H1 (cell line): ENCODE measurements around the gene RRBP1. TPM values are rescaled to one million over a fixed set of nuclear protein-coding genes. Genes with fewer than 3 reads are reported as not detected.
A peak's percentile ranks its signal among the peaks of the same experiment; 100 is the strongest.

ENCODE experiments used
- CBX5 ChIP-seq: fragments of 300-800, 300-1000 bp; sonication (generic); IDR thresholded peaks from 2 replicates; pipeline ENCODE4 v1.7.1; 2016; ENCODE audit warnings: antibody characterized with exemption, low read length, low read depth
- CBX8 ChIP-seq: fragments of 300-800, 300-1000 bp; sonication (generic); IDR thresholded peaks from 2 replicates; pipeline ENCODE4 v1.7.1; 2016; ENCODE audit warnings: low read depth, low read length, borderline replicate concordance
- EP300 ChIP-seq, 2 experiments: IDR thresholded peaks; 1 replicate in 1 of 2; 2 replicates in 1 of 2; pipeline ENCODE4 v1.6.1; 2011 to 2012; ENCODE audit warnings: low read depth in 2 of 2, low read length in 2 of 2, mild to moderate bottlenecking in 2 of 2, borderline replicate concordance in 1 of 2, inconsistent platforms in 1 of 2, moderate library complexity in 1 of 2
- JUND ChIP-seq: IDR thresholded peaks from 2 replicates; pipeline ENCODE4 v1.6.1; 2011; ENCODE audit warnings: mild to moderate bottlenecking, improper control_type of control experiment, low read length
- MAFK ChIP-seq: IDR thresholded peaks from 2 replicates; pipeline ENCODE4 v1.6.1; 2012; ENCODE audit warnings: low read depth, mild to moderate bottlenecking, improper control_type of control experiment, low read length
- NRF1 ChIP-seq: IDR thresholded peaks from 2 replicates; pipeline ENCODE4 v1.6.1; 2011; ENCODE audit warnings: mild to moderate bottlenecking, low read depth, low read length, improper control_type of control experiment
- PHF8 ChIP-seq: fragments of 200-600 bp; sonication (generic); conservative IDR thresholded peaks from 2 replicates; pipeline ENCODE4 v1.7.1; 2012; ENCODE audit warnings: low read depth, mild to moderate bottlenecking, inconsistent platforms, low read length, moderate library complexity
- POLR2A ChIP-seq, 2 experiments: IDR thresholded peaks; 1 replicate in 1 of 2; 2 replicates in 1 of 2; pipeline ENCODE4 v1.6.1; 2011; ENCODE audit warnings: low read depth in 2 of 2, low read length in 2 of 2, mild to moderate bottlenecking in 2 of 2; ENCODE audit errors: control extremely low read depth in 1 of 2
- RFX5 ChIP-seq: IDR thresholded peaks from 2 replicates; pipeline ENCODE4 v1.6.1; 2011; ENCODE audit warnings: low read depth, low read length, improper control_type of control experiment, borderline replicate concordance
- SP1 ChIP-seq: IDR thresholded peaks from 2 replicates; pipeline ENCODE4 v1.6.1; 2011; ENCODE audit warnings: low read depth, low read length
- YY1 ChIP-seq: IDR thresholded peaks from 2 replicates; pipeline ENCODE4 v1.6.1; 2011; ENCODE audit warnings: low read depth, mild to moderate bottlenecking, low read length
- ZNF274 ChIP-seq: IDR thresholded peaks from 2 replicates; pipeline ENCODE4 v1.7.0; 2012; ENCODE audit warnings: low read length, borderline replicate concordance; ENCODE audit errors: extremely low read depth
- polyA plus RNA-seq, 7 experiments: library from polyadenylated mRNA; depleted of rRNA in 3 of 7; stranded (reverse) in 5 of 7; unstranded in 2 of 7; fragments of >200 nt in 5 of 7; fragments of 200-250 nt in 2 of 7; gene quantifications; 1 replicate in 5 of 7; 2 replicates in 1 of 7; 4 replicates in 1 of 7; pipeline versions ENCODE4 v1.2.1 to v1.2.3, GENCODE V29; 2011 to 2013; ENCODE audit warnings: missing spikeins in 2 of 7, mixed read lengths in 2 of 7
- total RNA-seq: library from RNA; stranded (reverse); fragmentation: NEBNext Ultra II Directional; extraction: Animal tissue kit (Norgen Biotek cat#: 25700); gene quantifications from 2 replicates; pipeline ENCODE4 v1.2.1, GENCODE V29; 2021
- TF ChIP-seq, protein P1 (sequence below): IDR thresholded peaks from 2 replicates; pipeline ENCODE4 v1.6.1; 2012; ENCODE audit warnings: low read length, inconsistent platforms
- TF ChIP-seq, protein P2 (sequence below): IDR thresholded peaks from 2 replicates; pipeline ENCODE4 v1.6.1; 2012; ENCODE audit warnings: inconsistent platforms

RRBP1 gene
- total and polyA plus RNA-seq, 2 of the 8 experiments (the other 6 are each of a cell fraction or from before 2014, with no cell fraction given), result 15.9 to 157 TPM

DNA sequence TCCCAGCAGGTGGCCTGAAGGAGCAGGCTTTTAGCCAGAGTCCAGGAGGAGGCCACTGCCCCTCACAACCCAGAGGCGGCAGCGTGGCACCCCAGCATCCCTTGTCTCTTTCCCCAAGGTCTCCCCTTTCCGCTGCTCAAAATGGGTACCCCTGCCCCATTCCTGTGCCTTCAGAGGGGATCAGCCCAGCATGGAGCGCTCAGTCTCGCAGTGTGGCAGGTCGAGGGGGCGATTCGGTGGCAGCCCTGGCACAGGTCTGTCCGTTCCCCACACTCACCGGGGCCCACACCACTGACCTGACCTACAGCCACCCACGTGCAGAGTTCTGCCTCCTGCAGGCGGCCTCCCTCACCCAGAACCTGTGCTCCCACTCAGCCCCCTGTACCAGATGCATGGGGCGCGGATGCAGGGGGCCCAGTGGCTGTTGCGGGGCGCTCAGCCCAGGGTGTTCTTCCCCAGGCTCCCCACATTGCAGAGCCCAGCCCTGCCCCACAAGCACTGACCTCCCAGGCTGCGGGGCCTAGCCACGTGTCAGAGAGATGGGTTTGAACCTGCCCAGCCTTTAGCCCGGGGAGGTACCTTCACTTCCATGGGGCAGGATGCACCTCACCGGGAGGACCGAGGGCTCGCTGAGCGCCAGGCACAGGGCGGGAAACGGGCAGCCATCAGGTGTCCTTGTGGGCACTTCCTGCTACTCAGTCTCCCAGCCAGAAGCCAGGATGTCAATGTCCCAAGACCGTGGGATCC is 70.3 kb downstream of the RRBP1 start (continued):
- no peak for TF ChIP-seq CBX5
- no peak for TF ChIP-seq EP300 (IDR thresholded peaks at IDR 0.05; ENCODE audit: borderline replicate concordance in 1 of 2, low read depth in 2 of 2, low read length in 2 of 2)
- TF ChIP-seq RFX5, result no peak
- TF ChIP-seq CBX8, result no peak
- no peak for TF ChIP-seq ZNF274
- TF ChIP-seq YY1, result no peak
- no peak for TF ChIP-seq NRF1
- TF ChIP-seq, protein P1, sequence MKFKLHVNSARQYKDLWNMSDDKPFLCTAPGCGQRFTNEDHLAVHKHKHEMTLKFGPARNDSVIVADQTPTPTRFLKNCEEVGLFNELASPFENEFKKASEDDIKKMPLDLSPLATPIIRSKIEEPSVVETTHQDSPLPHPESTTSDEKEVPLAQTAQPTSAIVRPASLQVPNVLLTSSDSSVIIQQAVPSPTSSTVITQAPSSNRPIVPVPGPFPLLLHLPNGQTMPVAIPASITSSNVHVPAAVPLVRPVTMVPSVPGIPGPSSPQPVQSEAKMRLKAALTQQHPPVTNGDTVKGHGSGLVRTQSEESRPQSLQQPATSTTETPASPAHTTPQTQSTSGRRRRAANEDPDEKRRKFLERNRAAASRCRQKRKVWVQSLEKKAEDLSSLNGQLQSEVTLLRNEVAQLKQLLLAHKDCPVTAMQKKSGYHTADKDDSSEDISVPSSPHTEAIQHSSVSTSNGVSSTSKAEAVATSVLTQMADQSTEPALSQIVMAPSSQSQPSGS, result no peak
- no peak for TF ChIP-seq SP1
- no peak for TF ChIP-seq MAFK
- TF ChIP-seq, protein P2, sequence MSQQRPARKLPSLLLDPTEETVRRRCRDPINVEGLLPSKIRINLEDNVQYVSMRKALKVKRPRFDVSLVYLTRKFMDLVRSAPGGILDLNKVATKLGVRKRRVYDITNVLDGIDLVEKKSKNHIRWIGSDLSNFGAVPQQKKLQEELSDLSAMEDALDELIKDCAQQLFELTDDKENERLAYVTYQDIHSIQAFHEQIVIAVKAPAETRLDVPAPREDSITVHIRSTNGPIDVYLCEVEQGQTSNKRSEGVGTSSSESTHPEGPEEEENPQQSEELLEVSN, result no peak
- no peak for TF ChIP-seq PHF8
- TF ChIP-seq JUND, result no peak
- peak in 1 of 2 experiments; percentile 20; a peak in 2 of 3 replicates for TF ChIP-seq POLR2A (IDR thresholded peaks at IDR 0.05; ENCODE audit: control extremely low read depth in 1 of 2, low read depth in 2 of 2, low read length in 2 of 2)
